Activated effector memory CD4-positive, alpha-beta T cell treated with Interleukin-2 at 50 U/mL for 16 hours (primary cell): ENCODE measurements around the gene ACAP2.

ENCODE experiments used
- DNase-seq: peaks from one replicate; pipeline ENCODE4 v3.0.0-alpha.2; 2020

Gene ACAP2

DNA sequence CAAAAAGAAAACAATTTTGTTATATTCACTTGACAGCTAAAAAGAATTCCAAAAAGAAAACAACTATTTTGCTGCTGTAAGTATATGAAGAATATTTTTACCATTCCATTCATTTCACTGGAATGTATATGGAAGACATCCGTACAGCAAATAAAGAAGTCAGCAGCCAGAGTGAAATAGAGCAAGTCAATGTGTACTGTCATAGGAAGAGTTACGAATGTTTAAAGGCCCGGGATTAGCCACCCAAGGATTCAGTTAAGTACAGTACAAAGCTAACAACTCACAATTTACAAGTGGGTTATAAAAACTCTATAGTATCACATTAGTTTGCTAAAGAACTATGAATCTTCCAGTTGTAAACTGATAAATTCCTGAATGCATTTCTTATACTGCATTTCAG is 157.4 kb downstream of the ACAP2 start:
- DNase-seq, result no peak

DNA sequence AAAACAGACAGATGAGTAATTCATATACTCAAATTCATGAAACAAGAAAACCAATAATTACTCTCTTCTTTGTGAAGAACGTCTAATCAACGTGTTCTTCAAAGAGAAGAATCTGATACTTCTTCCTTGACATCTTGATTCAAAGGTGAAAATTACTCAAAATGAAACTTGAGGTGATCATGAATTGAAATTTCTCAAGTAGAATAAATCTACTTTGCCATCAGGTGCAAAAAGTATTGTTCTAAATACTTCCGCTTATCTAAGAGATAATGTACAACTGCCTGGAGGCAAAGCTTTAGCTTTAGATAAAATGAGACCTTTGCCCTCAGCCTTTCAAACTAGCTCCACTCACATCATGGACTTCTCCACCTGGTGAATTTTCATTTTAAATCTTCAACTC is 158.0 kb downstream of the ACAP2 start:
- no peak for DNase-seq

- DNase-seq, result no peak
These were observed 159.9 kb downstream of the ACAP2 start for GRCh38 chr3:195282961-195283360.

DNA sequence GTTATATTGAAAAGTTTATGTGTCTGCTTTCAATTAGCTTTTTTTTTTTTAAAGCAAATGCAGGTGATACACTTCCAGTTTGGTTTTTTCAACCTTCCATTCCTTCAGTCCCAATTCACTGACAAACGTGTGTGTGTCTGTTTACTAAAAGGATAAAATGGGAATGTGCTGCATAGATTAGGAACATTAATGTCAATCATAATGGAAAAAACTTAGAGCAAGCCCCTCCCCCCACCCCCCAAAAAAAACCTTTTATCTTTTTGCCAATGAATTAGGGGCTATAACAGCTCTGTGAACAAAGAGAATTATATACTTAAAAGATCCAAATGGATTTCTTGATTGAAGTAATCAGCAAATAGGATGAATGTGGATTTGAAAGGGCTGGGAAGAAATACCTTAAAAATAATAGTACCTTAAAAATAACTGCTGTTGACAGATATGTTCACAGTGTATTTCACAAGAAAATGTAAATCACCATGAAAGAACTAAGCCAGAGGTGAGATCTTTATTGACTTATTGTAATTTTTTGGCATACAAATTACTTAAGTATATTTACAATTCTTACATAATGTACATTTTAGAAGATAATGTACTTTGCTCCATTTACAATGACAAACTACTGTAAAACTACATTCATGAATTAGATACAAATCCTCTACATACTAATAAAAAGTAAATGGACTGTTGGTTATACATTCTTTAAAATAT is 168.4 kb downstream of the ACAP2 start:
- no peak for DNase-seq

DNA sequence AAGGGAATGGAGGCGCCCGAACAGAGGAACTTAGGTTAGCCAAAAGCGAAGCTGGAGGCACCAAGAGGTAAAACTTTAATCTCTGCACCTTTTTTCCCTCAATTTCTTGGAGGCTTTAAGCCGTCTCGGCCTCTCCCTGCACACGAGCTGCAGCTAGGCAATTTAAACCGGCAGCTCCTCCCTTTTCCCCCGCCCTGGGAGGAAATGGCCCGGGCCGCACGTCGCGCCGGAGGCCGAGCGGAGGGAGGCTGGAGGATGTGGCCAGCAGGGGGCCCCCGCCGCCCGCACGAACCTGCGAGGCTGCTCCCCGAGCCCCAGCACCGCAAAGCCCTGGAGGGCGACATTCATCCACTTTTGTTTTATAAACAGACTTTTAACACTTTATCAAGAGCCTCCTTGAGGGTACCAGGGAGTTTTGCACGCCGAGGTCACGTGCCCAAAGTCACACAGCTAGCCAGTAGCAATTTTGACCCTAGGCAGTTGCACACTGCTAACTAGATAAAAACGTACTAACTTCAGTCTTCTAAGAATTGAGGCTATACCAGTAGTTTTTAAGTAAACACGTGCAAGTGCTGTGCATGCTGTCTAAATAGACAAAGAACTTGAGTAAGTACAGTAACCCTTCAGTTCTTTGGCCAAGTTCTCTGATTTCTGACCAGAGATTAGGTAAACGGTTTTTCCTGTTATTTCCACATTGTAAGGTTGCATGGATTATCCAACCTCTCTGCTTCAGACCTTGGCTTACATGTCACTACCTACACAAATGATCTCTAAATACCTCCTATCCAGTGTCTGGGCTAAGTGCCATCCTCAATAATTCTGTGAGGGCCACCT is 171.2 kb downstream of the ACAP2 start:
- DNase-seq, result peak; percentile 86

GRCh38 chr3:195270817-195271409 is 171.9 kb downstream of the ACAP2 start, which contains the start of gene XXYLT1:
Gene XXYLT1 (minus strand): TSS chr3:195271159. CDS start chr3:195271058, 101 bp downstream.
- peak; percentile 87 for DNase-seq

GRCh38 chr3:195270079-195270816 is 172.6 kb downstream of the ACAP2 start:
- no peak for DNase-seq

GRCh38 chr3:195269375-195270078 is 173.3 kb downstream of the ACAP2 start:
- DNase-seq, result no peak

- DNase-seq, result no peak
These were observed 174.1 kb downstream of the ACAP2 start for GRCh38 chr3:195268576-195269309.

DNA sequence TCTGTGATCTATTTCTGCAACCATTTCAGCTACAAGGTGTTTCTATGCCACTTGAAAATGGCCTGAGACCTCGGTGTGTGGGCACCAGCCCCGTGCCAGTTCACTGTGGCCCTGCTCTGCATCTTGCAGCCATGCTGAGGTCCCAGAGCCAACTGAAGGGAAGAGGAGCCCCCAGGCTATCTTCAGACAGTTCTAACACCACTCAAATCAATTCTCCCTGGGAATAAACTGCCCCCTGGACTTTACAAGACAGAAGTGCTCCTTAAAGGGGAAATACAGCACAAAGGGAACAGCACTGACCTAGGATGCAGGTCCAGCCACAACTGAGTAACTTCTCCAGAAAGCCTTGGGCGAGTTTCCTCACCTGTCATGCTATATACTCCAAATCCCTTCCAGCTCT is 175.7 kb downstream of the ACAP2 start:
- no peak for DNase-seq

GRCh38 chr3:195266428-195266827 is 176.4 kb downstream of the ACAP2 start:
- DNase-seq, result no peak

DNA sequence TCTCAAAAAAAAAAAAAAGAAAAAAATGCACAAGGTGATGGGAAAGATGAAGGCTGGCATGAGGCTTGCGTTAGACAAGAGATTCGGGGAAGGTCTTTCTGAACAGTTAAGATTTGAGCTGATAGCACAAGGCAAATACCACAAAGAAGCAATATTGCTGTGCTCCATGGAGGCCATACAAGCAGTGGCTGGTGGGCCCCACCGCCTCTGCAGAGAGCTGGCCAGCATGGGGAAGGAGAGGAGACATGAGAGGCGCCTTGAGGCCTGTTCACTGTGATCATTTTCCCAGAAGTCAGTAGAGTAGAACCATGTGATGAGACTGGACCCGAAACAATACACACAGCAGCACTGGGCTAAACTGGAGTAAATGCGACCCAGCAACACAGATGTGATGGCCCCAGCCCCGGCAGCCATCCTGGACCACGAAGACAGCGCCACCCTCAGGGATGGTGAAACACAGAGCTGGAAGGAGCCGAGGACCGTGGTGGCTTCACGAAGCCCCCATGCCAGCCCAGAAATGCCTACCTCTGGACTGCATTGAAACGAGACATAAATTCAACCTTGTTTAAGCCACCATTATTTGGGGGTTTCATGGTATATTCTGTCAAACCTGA is 177.3 kb downstream of the ACAP2 start:
- no peak for DNase-seq

DNA sequence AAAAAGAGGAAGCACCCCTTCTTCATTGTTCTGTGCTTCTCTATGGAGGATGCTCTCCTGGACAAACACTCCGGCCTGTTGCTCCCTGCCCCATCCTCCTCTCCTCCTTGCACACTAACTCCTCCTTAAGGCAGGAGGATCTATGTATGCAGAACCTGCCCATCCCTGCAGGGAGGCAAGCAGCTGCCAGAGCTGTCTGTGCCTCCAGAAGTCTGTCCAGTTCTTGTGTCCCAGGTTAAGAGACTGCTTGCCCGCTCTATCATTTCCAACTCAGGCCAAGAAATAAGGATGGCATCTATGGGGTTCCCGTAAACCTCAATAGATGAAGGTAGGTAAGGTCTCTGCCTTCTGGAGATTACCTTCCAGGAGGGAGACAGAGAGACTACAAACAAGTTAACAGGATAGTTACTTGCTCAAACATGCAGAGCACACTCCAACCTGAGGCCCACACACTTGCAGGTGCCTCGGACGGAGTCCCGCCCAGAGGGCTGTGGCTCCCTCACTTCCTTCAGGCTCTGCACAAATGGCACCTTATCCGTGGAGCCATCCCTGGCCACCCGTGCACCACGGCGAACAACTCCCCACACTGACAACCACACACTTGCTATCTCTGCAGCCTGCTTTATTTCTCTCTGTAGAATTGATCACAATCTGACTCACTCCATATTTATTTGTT is 178.8 kb downstream of the ACAP2 start:
- no peak for DNase-seq

GRCh38 chr3:195263193-195263924 is 179.5 kb downstream of the ACAP2 start:
- no peak for DNase-seq

GRCh38 chr3:195261925-195262324 is 180.9 kb downstream of the ACAP2 start:
- no peak for DNase-seq

DNA sequence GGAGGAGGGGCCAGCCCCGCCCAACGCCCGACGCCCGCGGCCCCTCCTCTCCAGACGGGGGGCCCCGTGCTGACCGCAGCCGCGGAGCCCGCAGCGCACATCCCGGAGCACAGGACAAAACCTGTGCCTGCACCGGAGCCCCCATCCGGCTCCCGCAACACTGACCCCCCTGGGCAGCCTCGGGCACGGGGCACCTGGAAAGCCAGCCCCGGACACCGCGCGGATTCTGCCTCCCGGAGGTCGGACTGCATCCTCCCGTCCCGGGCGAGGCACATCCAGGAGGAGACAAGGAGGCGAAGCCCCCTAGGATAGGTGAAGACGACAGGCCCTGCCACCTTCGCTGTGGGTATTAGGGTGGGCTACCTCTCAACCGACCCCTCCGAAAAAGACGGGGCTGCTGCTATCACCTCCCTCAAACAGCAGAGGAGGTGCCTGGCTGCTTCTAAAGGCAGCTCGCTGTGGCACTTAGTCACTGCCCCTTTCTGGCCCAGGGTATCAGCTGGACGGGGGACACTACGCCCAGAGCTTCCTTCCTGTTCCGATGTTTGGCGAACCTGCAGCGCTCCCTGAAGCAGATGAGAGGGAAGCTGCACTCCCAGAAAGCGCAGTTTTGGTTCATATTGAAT is 182.4 kb downstream of the ACAP2 start:
- no peak for DNase-seq

GRCh38 chr3:195259475-195260279 is 183.1 kb downstream of the ACAP2 start:
- peak; percentile 79 for DNase-seq

DNA sequence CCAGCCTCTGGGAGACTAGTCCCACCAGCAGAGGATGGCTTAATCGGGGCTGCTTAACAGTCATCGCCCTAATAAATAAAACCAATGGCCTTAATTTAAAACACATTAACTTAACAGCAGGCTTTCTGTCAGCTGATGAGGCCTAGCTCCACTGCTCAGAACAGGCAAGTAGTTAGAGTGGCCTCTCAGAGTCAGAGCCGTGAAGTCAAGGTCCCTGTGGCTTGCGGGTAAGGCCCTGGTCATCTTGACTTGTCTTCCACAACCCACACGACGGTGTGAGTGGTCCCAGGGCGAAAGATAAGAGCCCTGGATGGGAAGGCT is 183.7 kb downstream of the ACAP2 start:
- DNase-seq, result peak; percentile 10
